IPS DF 4.7 (cell line): ENCODE measurements around the gene DLGAP4.

Experiments used
- DNase-seq: peaks from one replicate; pipeline ENCODE4 v3.0.0-alpha.2; 2013; ENCODE audit warnings: low spot score; ENCODE audit errors: extremely low read depth

Gene DLGAP4

GRCh38 chr20:36446557-36446956 lies 140.4 kb downstream of the DLGAP4 start:
- no peak for DNase-seq

- no peak for DNase-seq
These were observed 141.0 kb downstream of the DLGAP4 start for GRCh38 chr20:36447101-36447500.

- DNase-seq: no peak
These were observed 143.5 kb downstream of the DLGAP4 start for GRCh38 chr20:36449663-36450062.

GRCh38 chr20:36454332-36454697 lies 148.2 kb downstream of the DLGAP4 start:
- DNase-seq: no peak

GRCh38 chr20:36454698-36455427 lies 148.7 kb downstream of the DLGAP4 start:
- DNase-seq: no peak

GRCh38 chr20:36455972-36456625 lies 150.0 kb downstream of the DLGAP4 start:
- no peak for DNase-seq

- no peak for DNase-seq
These were observed 154.8 kb downstream of the DLGAP4 start for GRCh38 chr20:36460648-36461599.

- DNase-seq: no peak
These were observed 155.7 kb downstream of the DLGAP4 start for GRCh38 chr20:36461600-36462439.

GRCh38 chr20:36462440-36463211 lies 156.5 kb downstream of the DLGAP4 start:
- no peak for DNase-seq

GRCh38 chr20:36463212-36464061 lies 157.3 kb downstream of the DLGAP4 start:
- DNase-seq: no peak

- no peak for DNase-seq
These were observed 159.3 kb downstream of the DLGAP4 start for GRCh38 chr20:36465109-36466080.

- no peak for DNase-seq
These were observed 159.9 kb downstream of the DLGAP4 start for GRCh38 chr20:36466089-36466488.

- DNase-seq: no peak
These were observed 161.2 kb downstream of the DLGAP4 start for GRCh38 chr20:36467076-36467999.

- DNase-seq: no peak
These were observed 162.2 kb downstream of the DLGAP4 start for GRCh38 chr20:36468149-36469000.

GRCh38 chr20:36469973-36470372 lies 163.8 kb downstream of the DLGAP4 start:
- no peak for DNase-seq
